WERI-Rb-1 (cell line): ENCODE results near the gene FAM20C.

ENCODE experiments used
- DNase-seq: peaks from one replicate; pipeline ENCODE4 v3.0.0-alpha.2; 2020
- H3K27ac ChIP-seq: fragments of 250-450 bp; sonication (Bioruptor Pico); 2 replicates; pipeline ENCODE4 v1.5.1; 2020; ENCODE audit warnings: mild to moderate bottlenecking, moderate library complexity
- H3K27me3 ChIP-seq: fragments of 250-450 bp; sonication (Bioruptor Pico); 2 replicates; pipeline ENCODE4 v1.5.1; 2021; ENCODE audit warnings: mild to moderate bottlenecking, low read depth, moderate library complexity; ENCODE audit not compliant: insufficient read depth, severe bottlenecking
- H3K36me3 ChIP-seq: fragments of 250-450 bp; sonication (Bioruptor Pico); 2 replicates; pipeline ENCODE4 v1.5.1; 2020; ENCODE audit warnings: mild to moderate bottlenecking, moderate library complexity
- H3K4me3 ChIP-seq: 2 replicates; pipeline ENCODE4 v1.5.1; 2011; ENCODE audit warnings: low read depth, mild to moderate bottlenecking, control low read depth, low read length
- H3K9me3 ChIP-seq: fragments of 250-450 bp; sonication (Bioruptor Pico); 2 replicates; pipeline ENCODE4 v1.5.1; 2021; ENCODE audit warnings: mild to moderate bottlenecking, moderate library complexity; ENCODE audit not compliant: severe bottlenecking
- TF ChIP-seq, protein P1 (sequence below): IDR thresholded peaks from 2 replicates; pipeline ENCODE4 v1.5.1; 2011; ENCODE audit warnings: low read depth, mild to moderate bottlenecking, control low read depth, inconsistent platforms, low read length

Gene FAM20C

DNA sequence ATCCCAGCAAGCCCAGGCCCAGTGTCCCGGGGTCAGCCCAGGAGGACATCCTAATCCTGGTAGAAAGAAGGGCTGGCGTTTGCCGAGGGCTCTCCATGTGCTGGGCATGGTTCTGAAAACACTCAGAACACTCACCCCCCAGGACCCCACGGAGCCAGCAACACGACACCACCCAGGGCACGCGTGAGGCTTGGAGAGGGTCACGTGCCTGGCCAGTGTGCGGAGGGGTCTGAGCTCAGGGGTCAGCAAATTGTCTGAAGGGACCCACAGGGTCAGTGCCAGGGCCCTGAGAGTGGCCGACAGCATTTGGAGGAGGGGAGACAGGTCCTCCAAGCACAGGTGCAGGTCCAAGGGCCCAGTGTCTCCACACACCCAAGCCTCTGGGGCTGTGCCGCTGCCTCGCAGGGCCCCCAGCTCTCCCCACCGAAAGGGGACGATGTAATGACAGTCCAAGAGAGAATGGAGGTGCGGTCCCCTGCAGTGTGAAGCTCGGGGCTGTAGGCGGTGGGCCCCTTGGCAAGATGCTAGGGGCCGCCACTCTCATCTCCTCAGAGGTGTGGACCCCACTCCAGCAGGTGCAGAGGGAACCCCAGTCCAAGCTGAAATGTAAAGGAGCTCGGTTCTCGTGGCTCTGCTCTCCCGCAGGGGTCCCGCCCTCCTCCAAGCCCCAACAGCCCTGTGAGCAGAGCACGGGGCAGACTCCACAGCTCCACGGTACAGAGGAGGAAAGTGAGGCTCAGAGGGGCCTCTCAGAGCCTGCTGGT, 105.4 kb downstream of the FAM20C start:
- Histone ChIP-seq H3K27me3 (peaks cover 14% of the 10 kb centered on the region), H3K27ac (no peak overlapping the region), H3K36me3 (no peaks in the 10 kb centered on the region), H3K4me3 (no peak overlapping the region), H3K9me3 (no peaks in the 10 kb centered on the region)
- TF ChIP-seq, protein P1, sequence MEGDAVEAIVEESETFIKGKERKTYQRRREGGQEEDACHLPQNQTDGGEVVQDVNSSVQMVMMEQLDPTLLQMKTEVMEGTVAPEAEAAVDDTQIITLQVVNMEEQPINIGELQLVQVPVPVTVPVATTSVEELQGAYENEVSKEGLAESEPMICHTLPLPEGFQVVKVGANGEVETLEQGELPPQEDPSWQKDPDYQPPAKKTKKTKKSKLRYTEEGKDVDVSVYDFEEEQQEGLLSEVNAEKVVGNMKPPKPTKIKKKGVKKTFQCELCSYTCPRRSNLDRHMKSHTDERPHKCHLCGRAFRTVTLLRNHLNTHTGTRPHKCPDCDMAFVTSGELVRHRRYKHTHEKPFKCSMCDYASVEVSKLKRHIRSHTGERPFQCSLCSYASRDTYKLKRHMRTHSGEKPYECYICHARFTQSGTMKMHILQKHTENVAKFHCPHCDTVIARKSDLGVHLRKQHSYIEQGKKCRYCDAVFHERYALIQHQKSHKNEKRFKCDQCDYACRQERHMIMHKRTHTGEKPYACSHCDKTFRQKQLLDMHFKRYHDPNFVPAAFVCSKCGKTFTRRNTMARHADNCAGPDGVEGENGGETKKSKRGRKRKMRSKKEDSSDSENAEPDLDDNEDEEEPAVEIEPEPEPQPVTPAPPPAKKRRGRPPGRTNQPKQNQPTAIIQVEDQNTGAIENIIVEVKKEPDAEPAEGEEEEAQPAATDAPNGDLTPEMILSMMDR: no peak
- DNase-seq: no peak

DNA sequence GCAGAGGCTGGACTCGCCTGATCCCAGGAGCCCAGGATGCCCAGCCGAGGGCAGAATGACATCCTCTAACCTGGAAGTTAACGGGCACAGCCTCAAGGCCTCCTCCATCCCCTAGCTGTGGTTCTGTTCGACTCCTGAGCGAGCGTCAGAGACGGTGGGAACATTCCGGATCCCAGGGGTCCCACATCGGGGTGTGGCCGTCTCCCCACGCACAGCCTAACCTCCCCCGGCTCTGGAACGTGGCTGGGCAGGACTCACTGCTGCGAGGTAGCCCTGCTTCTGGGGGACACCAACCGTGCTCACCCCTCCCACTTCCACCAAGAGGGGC, 106.0 kb downstream of the FAM20C start:
- no peaks in the 10 kb centered on the region for H3K9me3 ChIP-seq
- H3K4me3 ChIP-seq: no peak overlapping the region
- no peak for DNase-seq
- TF ChIP-seq, protein P1: no peak
- peaks cover 11% of the 10 kb centered on the region for H3K27me3 ChIP-seq
- H3K27ac ChIP-seq: no peak overlapping the region
- no peaks in the 10 kb centered on the region for H3K36me3 ChIP-seq

DNA sequence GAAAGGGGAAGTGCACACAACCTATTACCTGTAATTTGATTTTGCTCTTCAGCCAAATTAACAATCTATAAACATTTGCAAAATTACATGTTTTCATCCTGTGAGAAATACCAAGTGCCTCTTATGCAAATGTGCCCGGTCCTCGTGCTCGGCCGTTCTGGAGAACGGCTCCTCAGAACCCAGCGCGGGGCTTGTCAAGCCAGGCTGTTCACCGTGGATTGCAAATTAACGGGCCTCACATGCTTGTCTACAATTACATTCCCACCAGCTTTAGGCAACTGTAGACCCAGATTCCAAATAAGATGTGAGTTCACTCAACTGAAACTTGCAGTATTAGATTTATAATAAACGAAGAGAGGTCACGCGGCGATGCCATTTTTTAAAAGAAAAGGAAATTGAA, 106.4 kb downstream of the FAM20C start:
- Histone ChIP-seq H3K4me3 (no peak overlapping the region), H3K27ac (no peak overlapping the region), H3K27me3 (peaks cover 8% of the 10 kb centered on the region), H3K36me3 (no peaks in the 10 kb centered on the region), H3K9me3 (no peaks in the 10 kb centered on the region)
- TF ChIP-seq, protein P1: no peak
- DNase-seq: no peak

DNA sequence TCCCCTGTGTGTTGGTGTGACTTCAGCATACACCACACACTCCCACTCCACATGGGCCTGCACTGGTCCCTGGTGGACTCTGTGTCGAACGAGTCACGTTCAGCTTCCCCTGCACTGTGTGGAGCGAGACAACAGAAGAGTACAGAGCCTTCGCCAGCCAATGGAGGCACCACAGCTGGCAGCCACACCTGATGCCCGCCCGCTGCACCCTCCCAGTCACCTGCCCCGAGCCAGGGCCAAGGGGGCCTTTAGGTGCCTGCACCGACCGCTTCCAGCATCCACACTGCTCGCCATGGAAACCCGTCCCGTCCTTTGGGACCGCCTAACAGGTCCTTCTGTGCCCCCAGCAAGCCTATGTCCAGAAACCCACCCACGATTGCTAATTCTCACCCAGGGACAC, 106.8 kb downstream of the FAM20C start:
- Histone ChIP-seq H3K9me3 (no peaks in the 10 kb centered on the region), H3K27ac (no peak overlapping the region), H3K4me3 (no peak overlapping the region), H3K27me3 (peaks cover 6% of the 10 kb centered on the region), H3K36me3 (no peaks in the 10 kb centered on the region)
- DNase-seq: no peak
- TF ChIP-seq, protein P1: no peak

DNA sequence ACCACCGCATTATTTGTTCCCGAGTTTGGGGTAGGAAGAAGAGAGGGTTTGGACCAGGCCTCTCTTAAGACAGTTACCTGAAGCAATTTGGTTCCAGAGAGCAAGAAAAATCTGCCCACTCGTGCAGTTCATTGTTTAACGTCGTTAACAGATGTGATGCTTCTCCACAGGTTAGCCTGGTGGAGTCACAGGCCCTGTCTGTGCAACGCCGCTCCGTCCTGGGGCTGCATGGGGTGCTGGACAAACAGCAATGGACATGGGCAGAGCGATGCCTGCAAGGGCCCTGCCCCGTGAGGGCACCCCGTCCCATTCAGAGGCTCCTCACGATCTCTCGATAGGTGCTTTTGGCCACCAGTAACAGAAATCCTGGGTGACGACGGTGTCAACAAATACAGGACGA, 107.3 kb downstream of the FAM20C start:
- H3K27ac ChIP-seq: no peak overlapping the region
- no peaks in the 10 kb centered on the region for H3K9me3 ChIP-seq
- DNase-seq: no peak
- H3K4me3 ChIP-seq: no peak overlapping the region
- peaks cover 1% of the 10 kb centered on the region for H3K27me3 ChIP-seq
- H3K36me3 ChIP-seq: no peaks in the 10 kb centered on the region
- TF ChIP-seq, protein P1: no peak

DNA sequence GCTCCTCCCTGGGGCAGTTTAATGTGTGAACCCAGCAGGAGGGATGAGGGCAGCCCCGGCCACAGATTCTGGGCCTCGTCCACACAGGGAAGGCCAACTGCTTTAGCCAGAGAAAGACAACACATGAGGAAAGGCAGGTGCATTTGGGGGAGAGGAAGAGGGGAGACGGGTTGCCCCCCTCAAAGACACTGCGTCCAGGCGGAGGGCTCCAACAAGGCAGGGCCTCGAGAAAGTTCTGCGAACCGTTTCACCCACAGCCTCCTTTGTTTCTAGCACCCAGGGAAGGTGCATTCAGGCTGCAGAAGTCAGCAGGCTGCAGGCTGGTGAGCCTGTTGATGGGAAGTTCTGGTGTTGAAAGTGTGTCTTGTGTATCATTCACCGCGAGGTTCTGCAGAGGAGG, 107.7 kb downstream of the FAM20C start:
- no peaks in the 10 kb centered on the region for H3K9me3 ChIP-seq
- no peak for DNase-seq
- no peaks in the 10 kb centered on the region for H3K27me3 ChIP-seq
- TF ChIP-seq, protein P1: no peak
- H3K36me3 ChIP-seq: no peaks in the 10 kb centered on the region
- no peak overlapping the region for H3K27ac ChIP-seq
- no peak overlapping the region for H3K4me3 ChIP-seq
